HepG2 (cell line): ENCODE results near the gene ME2. TPM values are rescaled to one million over a fixed set of nuclear protein-coding genes. Genes with fewer than 3 reads are reported as not detected.
A peak's percentile ranks its signal among the peaks of the same experiment; 100 is the strongest.

ENCODE experiments used
- ATAC-seq: fragments of 200-7000 bp; cut with Tn5 transposase; 3 replicates; pipeline ENCODE4 v1.9.1; 2020; ENCODE audit warnings: mild to moderate bottlenecking, moderate library complexity
- BruUV-seq: library from RNA; stranded (reverse); fragments of 400-500 nt; replicated peaks from 2 replicates; lab custom pipeline; 2021; lab: Mats Ljungman, UMichigan
- CTCF ChIA-PET: fragments of 300-600 bp; formaldehyde crosslinking; extraction: SDS; loops from one replicate; lab custom pipeline; 2021; ENCODE audit warnings: low total read pairs, inconsistent platforms, low intra/inter-chr PET ratio; lab: Yijun Ruan, JAX
- POLR2A ChIA-PET: fragments of 350-600 bp; sonication (Branson Sonifier 250); formaldehyde crosslinking; loops from one replicate; lab custom pipeline; 2020; ENCODE audit warnings: antibody characterized with exemption, inconsistent platforms; lab: Yijun Ruan, JAX
- DNase-seq: peaks from one replicate; pipeline ENCODE4 v3.0.0-alpha.2; 2015; ENCODE audit warnings: low spot score
- FAIRE-seq: peaks from 3 replicates; lab custom pipeline; 2011; peaks lifted over from hg19 to GRCh38; lab: Jason Lieb, UNC
- H2AFZ ChIP-seq: one replicate; pipeline ENCODE4 v1.6.1; 2011; ENCODE audit warnings: low read length, inconsistent platforms
- H3K27ac ChIP-seq: fragments of 300-600 bp; 3 replicates; pipeline ENCODE4 v1.8.0; 2011; ENCODE audit warnings: mixed run types, mild to moderate bottlenecking, mixed read lengths, low read length, inconsistent platforms; ENCODE audit not compliant: insufficient read depth; ENCODE audit errors: extremely low read length
- H3K27me3 ChIP-seq, 2 experiments: fragments of 200-600 bp in 1 of 2; 2 replicates in 1 of 2; 3 replicates in 1 of 2; pipeline versions ENCODE4 v1.6.0 to v1.8.0; 2011; ENCODE audit warnings: low read length in 2 of 2, mild to moderate bottlenecking in 2 of 2, moderate library complexity in 2 of 2, inconsistent platforms in 1 of 2; ENCODE audit not compliant: insufficient read depth in 2 of 2, control insufficient read depth in 1 of 2
- H3K36me3 ChIP-seq, 2 experiments: fragments of 200-600 bp in 1 of 2; replicated peaks in 1 of 2; 2 replicates in 1 of 2; 3 replicates in 1 of 2; pipeline versions ENCODE4 v1.5.1 to v1.8.0; 2011; ENCODE audit warnings: low read length in 2 of 2, inconsistent platforms in 1 of 2; ENCODE audit not compliant: insufficient read depth in 2 of 2, control insufficient read depth in 1 of 2
- H3K4me1 ChIP-seq: 2 replicates; pipeline ENCODE4 v1.5.1; 2012; ENCODE audit warnings: low read length, inconsistent platforms; ENCODE audit not compliant: insufficient read depth
- H3K4me2 ChIP-seq: 2 replicates; pipeline ENCODE4 v1.6.0; 2011; ENCODE audit warnings: low read depth, low read length, inconsistent platforms
- H3K4me3 ChIP-seq, 3 experiments: fragments of 200-600 bp in 1 of 3; sonication (generic), shearing (Covaris generic) in 1 of 3; replicated peaks in 1 of 3; 2 replicates each; pipeline ENCODE4 v1.5.1; 2011 to 2016; ENCODE audit warnings: low read length in 3 of 3, inconsistent platforms in 2 of 3, low read depth in 2 of 3, mild to moderate bottlenecking in 2 of 3, control low read depth in 1 of 3, mixed read lengths in 1 of 3; ENCODE audit not compliant: insufficient read depth in 1 of 3
- H3K79me2 ChIP-seq: one replicate; pipeline ENCODE4 v1.6.1; 2011; ENCODE audit warnings: low read length, inconsistent platforms; ENCODE audit not compliant: insufficient read depth
- H3K9ac ChIP-seq: 2 replicates; pipeline ENCODE4 v1.6.0; 2011; ENCODE audit warnings: mild to moderate bottlenecking, low read depth, low read length, inconsistent platforms; ENCODE audit not compliant: insufficient read depth
- H3K9me3 ChIP-seq: 2 replicates; pipeline ENCODE4 v1.5.1; 2012; ENCODE audit warnings: mild to moderate bottlenecking, low read length
- H4K20me1 ChIP-seq: 2 replicates; pipeline ENCODE4 v1.6.0; 2011; ENCODE audit warnings: inconsistent platforms, mild to moderate bottlenecking, low read length, moderate library complexity; ENCODE audit not compliant: insufficient read depth
- FLYWCH1 ChIP-seq: sonication (generic); formaldehyde crosslinking; IDR thresholded peaks from 2 replicates; pipeline ENCODE4 v1.8.1; 2023; ENCODE audit warnings: mild to moderate bottlenecking, missing genetic modification reagents
- GATA4 ChIP-seq: sonication (generic); IDR thresholded peaks from 2 replicates; pipeline ENCODE4 v1.6.1; 2016; ENCODE audit warnings: antibody characterized with exemption, low read depth, borderline replicate concordance
- RBFOX2 ChIP-seq: fragments of 200-400 bp; formaldehyde crosslinking; IDR thresholded peaks from 2 replicates; pipeline ENCODE4 v1.6.1; 2017; ENCODE audit warnings: low read depth, mild to moderate bottlenecking, low read length
- SP2 ChIP-seq: sonication (generic); formaldehyde crosslinking; IDR thresholded peaks from 2 replicates; pipeline ENCODE4 v1.5.1; 2020; ENCODE audit warnings: mild to moderate bottlenecking, missing genetic modification reagents
- STAG1 ChIP-seq: sonication (generic); formaldehyde crosslinking; IDR thresholded peaks from 2 replicates; pipeline ENCODE4 v1.4.0; 2020; ENCODE audit warnings: missing genetic modification reagents
- ZBTB42 ChIP-seq: sonication (generic); formaldehyde crosslinking; IDR thresholded peaks from 2 replicates; pipeline ENCODE4 v1.5.0; 2020; ENCODE audit warnings: mild to moderate bottlenecking, missing genetic modification reagents
- ZNF572 ChIP-seq: sonication (generic); formaldehyde crosslinking; IDR thresholded peaks from 2 replicates; pipeline ENCODE4 v1.5.1; 2020; ENCODE audit warnings: mild to moderate bottlenecking, missing genetic modification reagents
- WGBS: methylation state at CpG from one replicate; pipeline ENCODE4 v1.1.6; 2017; ENCODE audit warnings: low lambda C conversion rate; 5-methylcytosine and 5-hydroxymethylcytosine counted together
- in situ Hi-C: cut with HindIII; loops from 2 replicates; pipeline ENCODE4 v1.10.0; 2017; ENCODE audit warnings: low pct_unique_long_range_greater_than_20kb; ENCODE audit not compliant: extremely low pct_ligation_motif_present
- intact Hi-C: fragments of 100-400 bp; cut with micrococcal nuclease; formaldehyde crosslinking; loops from one replicate; pipeline ENCODE4 v1.10.0; 2022; ENCODE audit not compliant: unreplicated experiment
- polyA plus RNA-seq, 8 experiments: library from polyadenylated mRNA; depleted of rRNA in 3 of 8; stranded (reverse) in 7 of 8; unstranded in 1 of 8; fragments of >200 nt; fragmentation: Illumina TruSeq in 4 of 8; extraction: Trizol in 4 of 8; gene quantifications; 2 replicates each; pipeline versions ENCODE4 v1.2.1 to v1.2.3, GENCODE V29; 2011 to 2016; ENCODE audit warnings: low read depth in 4 of 8, missing spikeins in 1 of 8, mixed read lengths in 1 of 8; ENCODE audit not compliant: insufficient read depth in 1 of 8
- total RNA-seq, 5 experiments: library from RNA; depleted of rRNA; stranded (reverse); fragments of >200 nt; fragmentation: Illumina TruSeq; extraction: Trizol; gene quantifications; 2 replicates each; pipeline ENCODE4 v1.2.3, GENCODE V29; 2016; ENCODE audit warnings: low read depth in 1 of 5
- TF ChIP-seq, protein P1 (sequence below): sonication (generic); formaldehyde crosslinking; IDR thresholded peaks from 2 replicates; pipeline ENCODE4 v1.5.0; 2020; ENCODE audit warnings: mild to moderate bottlenecking, missing genetic modification reagents, moderate library complexity
- TF ChIP-seq, protein P2 (sequence below): IDR thresholded peaks from 2 replicates; pipeline ENCODE4 v1.6.1; 2012; ENCODE audit warnings: low read length, improper control_type of control experiment
- TF ChIP-seq, protein P3 (sequence below): sonication (generic); formaldehyde crosslinking; IDR thresholded peaks from 2 replicates; pipeline ENCODE4 v1.8.0; 2022; ENCODE audit warnings: mild to moderate bottlenecking, missing genetic modification reagents, moderate library complexity
- TF ChIP-seq, protein P4 (sequence below): sonication (generic); formaldehyde crosslinking; IDR thresholded peaks from 2 replicates; pipeline ENCODE4 v1.8.1; 2022; ENCODE audit warnings: mild to moderate bottlenecking, missing genetic modification reagents

Gene ME2
- total and polyA plus RNA-seq, 2 of the 13 experiments (the other 11 are each of a cell fraction or from before 2014, with no cell fraction given), result 17.3 to 20.6 TPM

DNA sequence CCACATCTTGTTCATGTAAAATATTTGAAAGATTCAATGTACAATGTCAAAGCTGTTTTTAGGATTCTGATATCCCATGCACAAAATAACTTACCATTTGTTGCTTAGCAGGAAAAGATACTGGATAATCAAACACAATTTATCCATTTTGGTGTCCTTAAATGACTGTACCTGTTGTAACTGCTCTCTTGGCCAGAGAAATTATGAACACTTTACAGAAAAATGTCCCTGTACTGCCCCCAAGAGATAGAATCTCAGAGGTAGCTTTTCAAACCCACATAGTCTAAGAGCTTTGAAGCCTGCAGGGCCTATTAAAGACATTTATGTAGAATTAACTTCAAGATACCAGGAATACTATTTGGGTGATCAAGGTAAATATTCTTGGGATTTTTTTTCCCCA, 12.2 kb upstream of the ME2 start:
- Histone ChIP-seq H3K9me3 (no peaks in the 10 kb centered on the region), H2AFZ (no peak overlapping the region), H3K36me3 (no peaks in the 10 kb centered on the region)
- DNase-seq, result no peak
- BruUV-seq, result no TSS peak
- ATAC-seq, result peak; percentile 67
- TF ChIP-seq, protein P1, sequence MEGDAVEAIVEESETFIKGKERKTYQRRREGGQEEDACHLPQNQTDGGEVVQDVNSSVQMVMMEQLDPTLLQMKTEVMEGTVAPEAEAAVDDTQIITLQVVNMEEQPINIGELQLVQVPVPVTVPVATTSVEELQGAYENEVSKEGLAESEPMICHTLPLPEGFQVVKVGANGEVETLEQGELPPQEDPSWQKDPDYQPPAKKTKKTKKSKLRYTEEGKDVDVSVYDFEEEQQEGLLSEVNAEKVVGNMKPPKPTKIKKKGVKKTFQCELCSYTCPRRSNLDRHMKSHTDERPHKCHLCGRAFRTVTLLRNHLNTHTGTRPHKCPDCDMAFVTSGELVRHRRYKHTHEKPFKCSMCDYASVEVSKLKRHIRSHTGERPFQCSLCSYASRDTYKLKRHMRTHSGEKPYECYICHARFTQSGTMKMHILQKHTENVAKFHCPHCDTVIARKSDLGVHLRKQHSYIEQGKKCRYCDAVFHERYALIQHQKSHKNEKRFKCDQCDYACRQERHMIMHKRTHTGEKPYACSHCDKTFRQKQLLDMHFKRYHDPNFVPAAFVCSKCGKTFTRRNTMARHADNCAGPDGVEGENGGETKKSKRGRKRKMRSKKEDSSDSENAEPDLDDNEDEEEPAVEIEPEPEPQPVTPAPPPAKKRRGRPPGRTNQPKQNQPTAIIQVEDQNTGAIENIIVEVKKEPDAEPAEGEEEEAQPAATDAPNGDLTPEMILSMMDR, result 0 out of 2 replicates have a peak, but pooled peaks have one; percentile 31
- TF ChIP-seq ZNF572 (CRISPR knock-in tag) (no peak), STAG1 (CRISPR knock-in tag) (peak; percentile 47)
- TF ChIP-seq, all 625 proteins: peak for 2
- CTCF ChIA-PET, result no interaction called here
- no peak for FAIRE-seq
- Histone ChIP-seq H3K27me3 (no peaks in the 10 kb centered on the region), H3K9ac (no peak overlapping the region), H3K4me1 (no peaks in the 10 kb centered on the region), H3K27ac (no peak overlapping the region), H3K4me3 (no peak overlapping the region), H3K79me2 (no peaks in the 10 kb centered on the region), H3K4me2 (no peak overlapping the region), H4K20me1 (no peaks in the 10 kb centered on the region)
- in situ Hi-C loops (no loop called here), intact Hi-C loops (loop anchor here (1.0 kb wide), 1 partner anchor 46 kb away; the partner anchor contains the start of gene MRO)
- POLR2A ChIA-PET, result no interaction called here

DNA sequence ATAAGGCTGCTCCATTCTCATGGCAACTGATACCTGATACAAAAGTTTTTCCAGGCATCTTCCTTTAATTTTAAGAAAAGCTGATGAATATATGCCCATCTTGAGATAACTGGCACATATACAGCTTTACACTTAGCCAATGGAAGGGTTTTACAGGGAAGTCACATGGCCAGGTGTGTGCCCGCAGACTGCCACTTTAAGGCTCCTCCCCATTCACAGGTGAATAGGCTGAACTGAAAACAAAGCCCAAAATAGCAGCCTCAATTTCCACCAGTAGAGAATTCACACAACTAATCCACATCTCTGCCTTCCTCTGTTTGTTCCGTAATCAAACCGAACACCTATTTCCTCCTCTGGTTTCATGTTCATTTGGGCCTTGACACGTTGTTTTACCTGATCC, 9.8 kb upstream of the ME2 start:
- BruUV-seq, result no TSS peak
- Histone ChIP-seq H3K27ac (no peak overlapping the region), H3K4me3 (no peak overlapping the region), H4K20me1 (no peaks in the 10 kb centered on the region), H3K79me2 (no peaks in the 10 kb centered on the region), H3K9me3 (no peaks in the 10 kb centered on the region), H3K9ac (no peak overlapping the region), H2AFZ (peak overlapping the region; percentile 16), H3K4me2 (no peak overlapping the region), H3K4me1 (no peaks in the 10 kb centered on the region), H3K36me3 (no peaks in the 10 kb centered on the region), H3K27me3 (no peaks in the 10 kb centered on the region)
- 73% methylated on average over 4 of the region's 4 CpGs for WGBS
- DNase-seq, result no peak
- no peak for ATAC-seq
- in situ Hi-C loops, result no loop called here
- POLR2A ChIA-PET, result no interaction called here
- intact Hi-C loops, result no loop called here
- no peak for FAIRE-seq
- CTCF ChIA-PET, result no interaction called here
- TF ChIP-seq, protein P2, sequence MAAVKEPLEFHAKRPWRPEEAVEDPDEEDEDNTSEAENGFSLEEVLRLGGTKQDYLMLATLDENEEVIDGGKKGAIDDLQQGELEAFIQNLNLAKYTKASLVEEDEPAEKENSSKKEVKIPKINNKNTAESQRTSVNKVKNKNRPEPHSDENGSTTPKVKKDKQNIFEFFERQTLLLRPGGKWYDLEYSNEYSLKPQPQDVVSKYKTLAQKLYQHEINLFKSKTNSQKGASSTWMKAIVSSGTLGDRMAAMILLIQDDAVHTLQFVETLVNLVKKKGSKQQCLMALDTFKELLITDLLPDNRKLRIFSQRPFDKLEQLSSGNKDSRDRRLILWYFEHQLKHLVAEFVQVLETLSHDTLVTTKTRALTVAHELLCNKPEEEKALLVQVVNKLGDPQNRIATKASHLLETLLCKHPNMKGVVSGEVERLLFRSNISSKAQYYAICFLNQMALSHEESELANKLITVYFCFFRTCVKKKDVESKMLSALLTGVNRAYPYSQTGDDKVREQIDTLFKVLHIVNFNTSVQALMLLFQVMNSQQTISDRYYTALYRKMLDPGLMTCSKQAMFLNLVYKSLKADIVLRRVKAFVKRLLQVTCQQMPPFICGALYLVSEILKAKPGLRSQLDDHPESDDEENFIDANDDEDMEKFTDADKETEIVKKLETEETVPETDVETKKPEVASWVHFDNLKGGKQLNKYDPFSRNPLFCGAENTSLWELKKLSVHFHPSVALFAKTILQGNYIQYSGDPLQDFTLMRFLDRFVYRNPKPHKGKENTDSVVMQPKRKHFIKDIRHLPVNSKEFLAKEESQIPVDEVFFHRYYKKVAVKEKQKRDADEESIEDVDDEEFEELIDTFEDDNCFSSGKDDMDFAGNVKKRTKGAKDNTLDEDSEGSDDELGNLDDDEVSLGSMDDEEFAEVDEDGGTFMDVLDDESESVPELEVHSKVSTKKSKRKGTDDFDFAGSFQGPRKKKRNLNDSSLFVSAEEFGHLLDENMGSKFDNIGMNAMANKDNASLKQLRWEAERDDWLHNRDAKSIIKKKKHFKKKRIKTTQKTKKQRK, result no peak
- TF ChIP-seq SP2 (CRISPR knock-in tag), result no peak
- TF ChIP-seq ZBTB42 (CRISPR knock-in tag), result no peak
- TF ChIP-seq, protein P3, sequence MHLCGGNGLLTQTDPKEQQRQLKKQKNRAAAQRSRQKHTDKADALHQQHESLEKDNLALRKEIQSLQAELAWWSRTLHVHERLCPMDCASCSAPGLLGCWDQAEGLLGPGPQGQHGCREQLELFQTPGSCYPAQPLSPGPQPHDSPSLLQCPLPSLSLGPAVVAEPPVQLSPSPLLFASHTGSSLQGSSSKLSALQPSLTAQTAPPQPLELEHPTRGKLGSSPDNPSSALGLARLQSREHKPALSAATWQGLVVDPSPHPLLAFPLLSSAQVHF (CRISPR knock-in tag), result no peak
- no peak for TF ChIP-seq FLYWCH1 (CRISPR knock-in tag)
- no peak for TF ChIP-seq GATA4
- TF ChIP-seq RBFOX2, result no peak
- TF ChIP-seq, protein P4, sequence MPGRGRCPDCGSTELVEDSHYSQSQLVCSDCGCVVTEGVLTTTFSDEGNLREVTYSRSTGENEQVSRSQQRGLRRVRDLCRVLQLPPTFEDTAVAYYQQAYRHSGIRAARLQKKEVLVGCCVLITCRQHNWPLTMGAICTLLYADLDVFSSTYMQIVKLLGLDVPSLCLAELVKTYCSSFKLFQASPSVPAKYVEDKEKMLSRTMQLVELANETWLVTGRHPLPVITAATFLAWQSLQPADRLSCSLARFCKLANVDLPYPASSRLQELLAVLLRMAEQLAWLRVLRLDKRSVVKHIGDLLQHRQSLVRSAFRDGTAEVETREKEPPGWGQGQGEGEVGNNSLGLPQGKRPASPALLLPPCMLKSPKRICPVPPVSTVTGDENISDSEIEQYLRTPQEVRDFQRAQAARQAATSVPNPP, result no peak
